GM12873 (cell line): ENCODE data around the gene SPRTN.

ENCODE experiments used
- TF ChIP-seq, protein P1 (sequence below): IDR thresholded peaks from 2 replicates; pipeline ENCODE4 v1.5.1; 2012; ENCODE audit warnings: low read depth, mild to moderate bottlenecking, moderate library complexity, low read length, control low read depth; ENCODE audit not compliant: insufficient read depth; ENCODE audit errors: missing control alignments

Gene SPRTN

DNA sequence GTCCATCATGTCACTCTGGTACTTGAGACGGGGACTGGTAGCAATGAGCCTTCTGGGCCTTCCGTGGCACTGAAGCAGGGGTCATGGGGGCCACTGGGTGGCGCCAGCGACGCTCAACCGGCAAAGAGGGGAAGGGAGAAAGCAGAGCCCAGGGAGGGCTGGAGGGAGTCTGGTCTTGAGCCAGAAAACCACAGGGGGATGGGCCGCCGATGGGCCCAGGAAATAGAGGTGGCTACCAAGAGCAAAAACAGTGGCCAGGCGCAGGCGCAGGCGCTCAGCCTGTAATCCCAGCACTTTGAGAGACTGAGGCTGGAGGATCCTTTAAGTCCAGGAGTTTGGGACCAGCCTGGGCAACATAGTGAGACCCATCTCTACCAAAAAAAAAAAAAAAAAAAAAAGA, 22.2 kb upstream of the SPRTN start:
- TF ChIP-seq, protein P1, sequence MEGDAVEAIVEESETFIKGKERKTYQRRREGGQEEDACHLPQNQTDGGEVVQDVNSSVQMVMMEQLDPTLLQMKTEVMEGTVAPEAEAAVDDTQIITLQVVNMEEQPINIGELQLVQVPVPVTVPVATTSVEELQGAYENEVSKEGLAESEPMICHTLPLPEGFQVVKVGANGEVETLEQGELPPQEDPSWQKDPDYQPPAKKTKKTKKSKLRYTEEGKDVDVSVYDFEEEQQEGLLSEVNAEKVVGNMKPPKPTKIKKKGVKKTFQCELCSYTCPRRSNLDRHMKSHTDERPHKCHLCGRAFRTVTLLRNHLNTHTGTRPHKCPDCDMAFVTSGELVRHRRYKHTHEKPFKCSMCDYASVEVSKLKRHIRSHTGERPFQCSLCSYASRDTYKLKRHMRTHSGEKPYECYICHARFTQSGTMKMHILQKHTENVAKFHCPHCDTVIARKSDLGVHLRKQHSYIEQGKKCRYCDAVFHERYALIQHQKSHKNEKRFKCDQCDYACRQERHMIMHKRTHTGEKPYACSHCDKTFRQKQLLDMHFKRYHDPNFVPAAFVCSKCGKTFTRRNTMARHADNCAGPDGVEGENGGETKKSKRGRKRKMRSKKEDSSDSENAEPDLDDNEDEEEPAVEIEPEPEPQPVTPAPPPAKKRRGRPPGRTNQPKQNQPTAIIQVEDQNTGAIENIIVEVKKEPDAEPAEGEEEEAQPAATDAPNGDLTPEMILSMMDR: peak; percentile 84

GRCh38 chr1:231317306-231318014, 20.6 kb upstream of the SPRTN start:
- TF ChIP-seq, protein P1: no peak

DNA sequence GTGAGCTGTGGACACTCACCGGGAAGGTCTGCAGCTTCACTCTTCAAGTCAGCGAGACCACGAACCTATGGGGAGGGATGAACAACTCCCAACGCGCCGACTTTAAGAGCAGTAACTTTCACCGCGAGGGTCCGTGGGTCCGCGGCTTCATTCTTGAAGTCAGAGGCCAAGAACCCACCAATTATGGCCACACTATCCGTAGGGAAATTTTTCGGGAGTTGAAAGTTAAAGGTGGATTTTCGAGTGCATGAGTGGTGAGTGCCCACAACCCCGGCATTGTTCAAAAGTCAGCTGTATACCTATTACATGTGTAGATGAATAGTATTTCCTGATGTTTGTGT, 20.1 kb upstream of the SPRTN start:
- TF ChIP-seq, protein P1: no peak

DNA sequence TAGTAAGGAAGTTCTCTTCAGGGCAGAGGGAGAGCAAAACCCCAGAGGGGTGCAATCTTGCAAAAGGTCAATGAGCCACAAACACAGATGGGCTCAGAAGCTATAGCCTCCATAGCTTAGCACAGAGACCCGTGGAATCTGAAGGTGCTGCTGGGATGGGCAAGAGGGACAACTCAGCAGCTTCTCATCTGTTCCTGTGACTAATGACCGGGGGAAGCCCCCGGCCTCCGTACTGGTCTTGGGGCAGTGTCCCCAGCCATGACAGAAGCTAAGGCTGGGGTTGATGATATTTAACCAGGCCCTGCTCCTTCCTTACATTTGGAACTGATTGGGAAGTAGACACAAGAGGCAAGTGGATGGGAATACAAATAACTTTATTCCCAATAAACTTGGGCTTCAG, 19.5 kb upstream of the SPRTN start:
- TF ChIP-seq, protein P1: no peak

DNA sequence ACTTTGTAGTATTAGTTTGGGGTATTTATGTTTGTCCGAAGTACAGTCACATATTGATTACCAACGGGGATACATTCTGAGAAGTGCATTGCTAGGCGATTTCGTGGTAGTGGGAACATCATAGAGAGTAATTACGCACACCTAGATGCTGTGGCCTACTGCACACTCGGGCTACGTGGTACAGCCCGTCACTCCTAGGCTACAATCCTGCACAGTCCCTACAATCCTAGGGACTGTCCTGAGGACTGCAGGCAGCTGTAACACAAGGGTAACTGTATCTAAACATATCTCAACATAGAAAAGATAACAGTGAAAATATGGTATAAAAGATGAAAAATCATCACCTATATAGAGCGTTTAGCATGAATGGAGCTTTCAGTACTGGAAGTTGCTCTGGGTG, 19.0 kb upstream of the SPRTN start:
- TF ChIP-seq, protein P1: no peak

- TF ChIP-seq, protein P1: peak; percentile 31
Measured at GRCh38 chr1:231322880-231323530, 15.1 kb upstream of the SPRTN start.

DNA sequence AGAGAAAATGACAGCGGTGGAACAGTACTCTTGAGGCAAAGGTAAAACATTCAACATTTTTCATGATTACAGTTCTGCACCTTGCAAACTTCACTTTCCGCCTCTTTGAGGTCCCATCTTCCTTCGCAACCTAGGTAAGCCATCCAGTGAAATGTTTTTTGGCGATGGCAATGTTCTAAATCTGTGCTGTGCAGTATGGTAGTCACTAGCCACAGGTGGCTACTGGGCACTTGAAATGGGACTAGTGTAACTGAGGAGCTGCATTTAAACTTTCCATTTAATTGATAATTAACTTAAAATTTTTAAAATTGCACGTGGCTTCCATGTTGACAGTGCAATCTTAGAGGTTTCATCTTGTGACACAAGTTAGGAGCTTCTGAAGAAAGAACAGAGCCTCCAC, 13.4 kb upstream of the SPRTN start:
- TF ChIP-seq, protein P1: no peak
